GM21786 (cell line): ENCODE results near the gene YIPF7.

ENCODE experiments used
- ATAC-seq: cut with Tn5 transposase; IDR thresholded peaks from one replicate; pipeline ENCODE4 v1.9.1; 2021; ENCODE audit not compliant: unreplicated experiment

YIPF7 gene

GRCh38 chr4:44623676-44624075 lies 27.7 kb downstream of the YIPF7 start:
- no peak for ATAC-seq

GRCh38 chr4:44616621-44617020 lies 34.8 kb downstream of the YIPF7 start:
- no peak for ATAC-seq

DNA sequence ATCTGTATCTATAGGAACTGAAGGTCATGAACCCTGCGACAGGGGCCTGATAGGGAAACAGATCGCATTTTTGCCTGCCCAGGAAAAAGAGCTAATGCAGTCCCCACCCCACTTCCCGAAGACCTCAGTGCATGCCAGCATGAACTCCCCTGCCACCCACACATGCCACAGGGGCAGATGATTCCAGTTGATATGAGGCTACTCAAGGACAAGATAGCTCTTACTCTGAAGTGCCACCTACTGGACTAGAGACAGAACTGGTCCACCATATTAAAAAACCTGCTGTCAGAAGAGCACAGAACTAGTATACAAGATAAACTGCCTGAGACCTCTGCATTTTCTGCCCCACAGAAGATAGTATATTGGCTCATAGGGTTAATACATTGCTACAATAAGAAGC lies 68.0 kb downstream of the YIPF7 start:
- ATAC-seq: no peak

- no peak for ATAC-seq
Observed at GRCh38 chr4:44580231-44580630, 71.2 kb downstream of the YIPF7 start.

DNA sequence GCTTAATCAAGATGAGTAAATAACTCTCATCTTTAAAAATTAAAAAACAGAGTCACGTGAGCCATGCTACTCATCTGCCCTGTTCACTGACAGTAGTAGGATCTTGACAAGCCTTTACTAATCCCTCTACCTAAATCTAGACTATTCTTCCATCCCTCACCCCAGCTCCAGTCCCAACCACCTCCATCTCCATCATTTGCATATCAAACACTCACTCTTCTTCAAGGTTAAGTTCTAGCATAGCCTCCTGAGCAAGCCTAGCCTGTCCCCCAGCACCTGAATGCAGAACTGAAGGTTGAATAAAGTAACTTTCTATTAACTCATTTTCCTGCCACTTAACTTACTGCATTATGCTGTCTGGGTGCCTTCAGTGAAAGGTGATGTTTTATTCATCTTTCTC lies 72.5 kb downstream of the YIPF7 start:
- ATAC-seq: no peak
